SHP77 treated with DMSO at 0.1 percent for 48 hours (cell line): ENCODE measurements around the gene PDE4B.

Experiments used
- DNase-seq: peaks from one replicate; lab custom pipeline; 2025; lab: John Stamatoyannopoulos, UW

The PDE4B gene

DNA sequence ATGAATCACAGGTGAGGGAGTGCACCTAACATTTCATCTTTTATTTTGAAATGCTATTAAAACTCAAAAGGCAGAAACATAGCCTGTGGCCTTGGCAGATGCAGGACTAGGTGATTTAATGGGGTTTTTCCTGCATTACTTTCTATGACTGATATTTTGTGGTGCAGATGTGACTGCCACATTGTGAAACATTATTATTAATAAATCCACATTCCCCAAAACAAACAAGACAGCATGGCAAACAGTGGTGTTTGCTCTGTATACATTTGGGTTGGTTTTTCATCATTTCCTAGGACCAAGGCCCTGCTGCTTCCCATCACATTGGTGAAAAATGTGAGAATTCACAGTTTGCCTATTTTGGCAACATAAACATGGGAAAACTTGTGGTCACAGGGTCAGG, 493.6 kb downstream of the PDE4B start:
- no peak for DNase-seq

DNA sequence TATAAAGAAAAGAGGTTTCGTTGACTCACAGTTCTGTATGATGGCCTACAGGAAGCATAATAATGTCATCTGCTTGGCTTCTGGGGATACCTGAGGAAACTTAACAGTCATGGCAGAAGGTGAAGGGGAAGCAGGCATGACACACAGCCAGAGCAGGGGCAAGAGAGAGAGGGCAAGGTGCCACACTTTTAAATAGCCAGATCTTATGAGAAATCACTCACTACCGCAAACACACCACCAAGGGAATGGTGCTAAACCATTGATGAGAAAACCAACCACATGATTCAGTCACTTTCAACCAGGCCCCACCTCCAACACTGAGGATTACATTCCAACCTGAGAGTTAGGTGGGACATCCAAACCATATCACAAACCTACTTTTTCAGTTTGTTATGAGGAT, 495.4 kb downstream of the PDE4B start:
- no peak for DNase-seq

DNA sequence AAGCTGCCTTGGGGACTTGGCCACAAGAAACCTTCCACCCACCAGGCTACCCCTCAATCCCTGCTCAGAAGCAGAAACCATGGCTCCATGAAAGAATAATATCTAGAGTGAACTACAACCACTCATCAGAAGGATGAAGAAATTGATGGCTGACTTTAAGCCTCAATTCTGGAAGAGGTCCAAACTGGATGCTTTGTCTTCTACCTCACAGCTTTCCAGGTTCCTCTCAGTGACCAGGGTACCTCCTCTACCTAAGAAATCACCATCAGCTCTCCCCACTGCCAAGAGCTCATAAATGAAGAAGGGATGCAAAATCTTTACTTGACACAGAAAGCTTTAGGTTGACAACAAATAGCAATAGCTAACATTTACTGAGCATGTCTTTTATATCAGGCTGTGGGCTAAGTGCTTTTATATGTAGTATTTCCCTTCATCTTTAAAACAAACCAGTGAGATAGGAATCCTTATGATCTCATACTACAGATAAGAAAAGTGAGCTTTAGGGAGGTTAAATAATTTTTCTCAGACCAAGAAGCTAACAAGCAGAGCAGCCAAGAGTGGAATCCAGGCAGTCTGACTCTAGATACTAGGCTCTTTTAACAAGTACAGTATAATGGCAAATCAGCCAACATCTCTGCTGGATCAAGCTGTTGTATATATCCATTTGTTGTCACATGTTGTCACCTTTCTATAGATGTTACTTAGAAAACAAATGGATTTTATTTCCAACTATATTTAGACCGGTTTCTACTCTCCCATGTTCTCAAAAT, 498.3 kb downstream of the PDE4B start:
- DNase-seq: no peak

DNA sequence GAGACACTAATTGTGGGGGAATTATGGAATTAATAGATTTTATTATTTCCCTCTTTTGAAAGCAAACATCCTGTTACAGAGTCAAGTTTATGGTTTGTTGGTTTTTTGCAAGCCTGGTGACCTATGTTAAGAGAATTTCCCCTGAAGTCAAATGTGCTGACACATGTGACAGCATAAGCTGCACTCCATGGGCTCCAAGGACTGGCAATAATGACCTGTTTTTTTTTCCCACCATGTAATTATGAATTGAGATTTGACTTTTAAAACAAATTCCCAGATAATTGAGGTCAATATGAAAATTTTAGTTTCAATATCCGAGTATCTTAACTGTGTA, 498.8 kb downstream of the PDE4B start:
- no peak for DNase-seq

DNA sequence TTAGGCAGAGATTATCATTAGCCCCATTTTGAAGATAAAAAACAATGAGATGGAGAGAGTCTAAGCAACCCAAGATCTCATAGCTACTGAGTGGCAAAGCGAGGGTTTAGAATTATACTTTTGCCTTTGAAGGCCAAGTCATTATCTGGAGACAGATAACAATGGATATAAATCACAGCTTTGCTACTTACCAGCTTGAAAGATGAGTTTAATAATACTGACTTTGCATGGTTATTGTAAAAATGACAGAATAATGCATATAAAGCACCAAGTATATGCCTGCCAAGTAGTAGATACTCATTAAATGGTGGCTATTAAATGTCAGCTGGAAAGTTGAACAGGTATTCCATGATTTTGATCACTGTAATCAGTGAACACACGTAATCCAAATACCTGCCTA, 499.6 kb downstream of the PDE4B start:
- DNase-seq: no peak

DNA sequence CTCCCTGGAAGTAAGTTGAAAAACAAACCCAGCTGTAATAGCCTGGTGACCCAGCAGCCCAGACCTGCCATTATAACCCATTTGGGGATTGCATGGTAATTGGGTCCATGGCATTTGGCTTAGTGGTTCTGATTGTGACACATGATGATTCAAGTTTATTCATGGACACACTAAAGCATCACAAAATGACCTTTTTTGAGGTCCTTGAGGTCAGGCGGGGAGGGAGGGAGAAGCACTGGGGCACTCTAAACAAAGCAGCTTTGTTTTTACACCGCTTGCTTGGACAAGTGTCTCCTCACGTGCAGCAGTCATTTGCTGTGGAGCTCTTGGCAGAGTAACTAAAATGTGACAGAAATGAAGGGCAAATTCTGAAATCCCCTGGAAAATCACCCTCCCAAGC, 500.2 kb downstream of the PDE4B start:
- DNase-seq: no peak

DNA sequence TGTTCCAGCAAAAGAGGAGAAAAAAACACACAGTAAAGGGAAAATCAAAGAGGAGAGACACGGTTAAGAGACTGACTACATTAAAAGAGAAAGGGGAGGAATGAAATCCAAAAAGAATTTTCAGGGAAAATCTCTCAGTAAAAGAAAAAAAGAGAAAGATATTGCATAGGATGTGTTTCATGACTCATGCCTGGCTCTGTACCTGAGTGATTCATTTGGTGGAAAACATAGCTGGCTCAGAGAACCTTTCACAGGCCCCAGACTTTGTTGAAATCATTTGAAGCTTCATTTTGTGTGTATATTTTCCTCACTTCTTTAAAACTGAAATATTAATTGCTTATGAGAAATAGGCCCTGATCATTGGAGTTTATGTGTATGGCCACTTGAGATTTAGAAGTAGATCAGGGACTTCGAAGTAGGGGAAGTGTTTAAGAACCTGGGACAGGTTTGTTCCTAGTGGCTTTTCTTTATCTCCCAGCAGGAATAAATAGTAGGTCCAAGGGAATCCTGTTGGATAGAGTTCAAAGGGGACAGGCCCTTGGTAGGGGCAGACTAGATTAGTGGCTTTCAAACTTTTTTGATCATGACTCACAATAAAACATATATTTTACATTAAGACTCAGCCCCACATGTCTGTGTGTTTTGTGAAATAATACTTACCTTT, 502.1 kb downstream of the PDE4B start:
- no peak for DNase-seq

DNA sequence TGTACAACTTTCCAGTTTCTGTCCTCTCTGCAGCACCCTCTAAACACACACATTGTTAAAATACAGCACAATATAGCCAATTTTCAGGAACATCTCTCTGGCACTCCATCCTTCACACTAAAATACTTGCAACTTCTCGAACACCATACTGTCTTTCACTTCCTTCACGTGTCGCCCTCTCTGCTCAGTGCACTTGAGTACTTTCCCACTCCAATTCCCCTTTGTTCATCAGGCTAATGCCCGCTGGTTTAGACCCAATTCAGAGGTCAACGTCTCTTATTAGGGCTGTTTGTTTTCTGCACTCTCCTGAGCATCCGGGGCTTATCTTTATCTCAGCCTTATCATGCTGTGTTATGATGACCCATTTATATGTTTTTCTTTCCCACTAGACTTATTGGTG, 503.1 kb downstream of the PDE4B start:
- no peak for DNase-seq

DNA sequence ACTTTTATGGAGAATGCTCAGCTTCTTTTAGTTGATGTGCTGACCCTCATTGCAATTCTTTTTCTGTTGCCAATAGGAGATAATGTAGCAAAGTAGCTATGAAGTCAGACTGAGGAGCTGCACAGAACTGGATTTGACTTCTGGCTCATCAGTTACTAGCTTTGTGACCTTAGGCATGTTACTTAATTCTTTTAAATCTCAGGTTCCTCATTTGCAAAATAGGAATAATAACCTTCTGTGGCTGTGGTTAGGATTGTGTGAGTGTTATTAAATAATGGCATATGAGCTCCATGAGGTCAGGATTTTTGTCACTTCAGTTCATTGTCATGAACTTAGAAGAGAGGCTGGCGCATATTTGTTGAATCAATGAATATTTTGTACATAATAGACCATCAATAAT, 503.7 kb downstream of the PDE4B start:
- DNase-seq: no peak

DNA sequence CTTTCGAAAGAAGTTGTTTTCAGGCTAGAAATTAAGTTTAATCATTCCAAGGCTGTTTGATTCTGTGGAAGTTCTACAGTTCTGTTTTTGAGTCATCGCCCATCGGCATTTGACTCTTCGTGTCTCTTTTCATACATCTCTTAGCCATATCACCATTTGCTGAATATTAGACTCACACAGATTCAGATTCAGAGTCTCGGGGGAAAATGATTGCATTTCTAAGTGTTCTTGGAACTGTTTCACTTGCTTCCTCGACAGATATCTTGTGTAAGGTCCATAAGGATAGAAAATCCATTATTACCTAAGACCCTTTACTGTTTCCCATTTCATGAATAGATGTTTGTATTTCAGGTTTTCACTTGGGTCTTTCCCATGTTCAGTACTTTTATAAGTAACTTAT, 504.3 kb downstream of the PDE4B start:
- no peak for DNase-seq

DNA sequence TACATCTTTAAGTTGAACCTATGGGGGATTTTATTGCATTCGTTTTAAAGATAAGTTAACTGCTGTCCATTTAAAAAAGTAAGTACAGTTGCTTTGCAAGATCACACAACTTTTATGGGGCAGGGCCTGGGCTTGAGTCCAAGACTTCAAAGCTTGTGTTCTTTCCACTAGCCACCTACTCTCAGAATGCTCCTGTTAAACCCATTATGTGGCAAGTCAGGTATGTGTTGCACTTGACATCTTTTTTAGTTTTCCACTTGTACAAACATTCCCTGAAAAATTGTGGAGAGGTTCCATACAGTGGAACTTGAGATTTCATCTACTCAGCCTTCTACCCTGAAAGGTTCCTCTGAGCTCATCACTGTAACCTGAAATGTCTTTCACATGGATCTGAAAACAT, 505.8 kb downstream of the PDE4B start:
- no peak for DNase-seq

DNA sequence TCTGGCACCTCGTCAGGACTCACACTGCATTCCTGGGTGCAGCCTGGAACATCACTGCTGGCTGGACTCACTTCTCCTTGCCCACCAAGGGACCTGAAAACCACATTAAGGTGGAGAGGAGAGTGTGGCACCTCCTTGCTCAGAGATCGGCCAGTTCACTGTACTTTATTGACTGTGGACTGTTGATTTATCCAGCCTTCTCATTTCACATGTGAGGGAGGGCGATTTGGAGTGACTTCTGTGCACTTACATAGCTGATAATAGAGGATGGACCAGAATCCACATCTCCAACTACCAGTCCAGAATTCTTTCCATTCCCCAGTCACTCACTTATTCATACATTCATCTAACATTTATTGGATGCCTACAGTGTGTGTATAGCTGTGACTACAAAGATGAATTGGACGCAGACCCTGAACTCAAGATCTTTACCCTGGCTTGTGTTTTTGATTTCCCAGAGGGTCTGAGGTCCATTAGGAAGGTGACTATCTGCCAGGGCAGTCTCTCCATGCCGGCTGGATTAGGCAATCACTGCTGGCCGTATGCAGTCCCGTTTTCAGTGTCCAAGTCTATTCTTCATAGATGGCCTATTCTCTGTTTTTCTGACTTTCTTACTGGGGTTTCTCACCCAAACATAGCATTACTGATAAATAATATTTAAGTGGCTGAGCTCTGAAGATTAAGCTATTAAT, 507.7 kb downstream of the PDE4B start:
- no peak for DNase-seq

DNA sequence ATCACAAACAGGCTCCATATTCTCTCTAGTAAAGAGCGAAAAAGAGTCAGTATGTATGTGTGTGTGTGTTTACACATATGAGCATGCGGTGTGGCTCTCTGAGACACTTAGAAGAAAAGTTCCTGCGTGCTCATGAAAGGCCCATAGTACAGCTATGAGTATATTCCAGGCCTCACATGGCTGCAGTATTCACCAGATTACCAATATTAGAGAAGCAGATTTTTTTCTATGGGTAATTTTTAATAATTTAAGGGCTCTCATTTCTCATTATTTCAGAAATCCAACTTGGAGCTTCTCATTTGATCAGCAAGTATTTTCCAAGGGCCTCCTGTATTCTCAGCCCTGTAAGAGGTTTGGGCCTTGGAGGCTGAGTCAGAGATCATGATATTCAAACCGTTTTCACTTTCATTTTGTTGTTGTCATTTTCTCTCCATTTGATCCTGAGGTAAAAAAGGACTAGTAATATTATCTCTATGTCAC, 508.3 kb downstream of the PDE4B start:
- no peak for DNase-seq

DNA sequence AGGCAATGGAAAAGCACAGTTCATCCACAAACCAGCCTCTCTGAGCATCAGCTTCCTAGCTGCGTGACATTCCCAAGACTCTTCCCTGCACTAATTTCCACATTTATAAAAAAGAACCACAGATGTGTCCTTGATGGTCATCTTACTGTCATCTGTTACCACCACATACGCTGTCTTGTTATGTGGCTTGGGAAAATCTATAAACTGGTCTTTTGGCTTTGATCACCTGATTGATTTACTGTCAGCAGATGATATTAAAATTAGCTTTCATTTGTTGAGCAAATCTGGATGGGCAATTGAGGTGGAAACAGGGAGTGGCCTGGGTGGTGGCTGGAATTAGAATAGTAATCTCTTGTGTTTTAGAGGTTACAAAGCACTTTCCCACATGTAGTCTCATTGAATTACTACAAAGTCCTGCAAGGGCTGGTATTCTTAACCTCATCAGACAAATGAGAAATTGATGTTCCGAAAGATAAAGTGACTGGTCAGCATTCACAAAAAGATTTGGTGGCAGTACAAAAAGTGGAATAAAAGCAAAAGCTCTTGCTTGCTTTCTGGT, 509.6 kb downstream of the PDE4B start:
- no peak for DNase-seq

DNA sequence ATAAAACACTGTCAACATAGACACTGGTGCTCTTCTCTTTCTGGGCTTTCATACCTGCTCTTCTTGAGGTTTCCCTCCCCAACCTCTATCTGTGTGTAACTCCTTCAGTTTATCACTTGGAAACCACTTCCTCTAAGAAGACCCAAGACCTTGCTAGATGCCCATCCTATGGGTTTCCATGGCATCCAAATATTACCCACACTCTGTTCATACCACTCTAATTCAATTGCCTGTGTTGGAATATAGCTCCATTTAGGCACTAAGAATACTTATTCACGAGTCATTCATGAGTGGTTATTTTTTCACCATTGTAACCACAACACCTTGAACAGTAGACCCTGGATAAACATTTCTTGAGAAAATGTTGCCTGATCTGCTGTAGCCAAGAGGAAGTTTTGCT, 510.1 kb downstream of the PDE4B start:
- no peak for DNase-seq

DNA sequence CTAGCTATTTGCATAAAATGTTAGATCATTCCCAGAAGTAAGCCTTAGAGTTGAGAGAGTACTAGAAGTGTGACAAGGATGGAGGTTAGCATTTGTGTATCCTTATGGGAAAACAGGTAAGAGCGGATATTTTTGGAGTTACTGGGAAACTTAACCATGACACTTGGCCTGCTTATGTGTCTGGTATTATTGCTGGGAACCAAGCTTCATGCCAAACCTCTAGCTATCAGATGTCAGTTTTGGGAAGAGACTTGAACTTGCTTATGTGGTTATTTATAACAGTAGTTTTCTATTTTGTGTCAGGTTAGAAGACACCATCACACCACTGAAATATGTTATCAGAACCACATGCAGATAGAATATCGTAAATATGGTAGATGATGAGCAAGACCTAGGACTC, 511.0 kb downstream of the PDE4B start:
- DNase-seq: no peak

DNA sequence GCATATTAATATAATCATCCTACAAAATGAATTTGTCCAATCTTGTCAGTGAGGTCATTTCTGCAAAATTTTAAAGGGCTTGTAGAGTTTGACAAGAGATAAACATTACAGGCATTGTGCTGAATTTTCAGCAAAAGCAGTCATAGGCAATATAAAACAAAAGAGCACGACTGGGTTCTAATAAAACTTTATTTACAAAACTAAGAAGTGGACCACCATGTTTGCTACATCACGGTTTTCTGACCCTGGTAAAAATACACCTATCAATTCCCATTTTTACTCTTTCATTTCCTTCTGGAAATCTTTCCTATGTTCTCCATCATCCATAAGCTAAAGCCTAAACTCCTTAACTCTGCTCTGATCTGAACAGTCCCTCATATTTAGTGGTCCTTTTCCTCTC, 511.4 kb downstream of the PDE4B start:
- DNase-seq: no peak

DNA sequence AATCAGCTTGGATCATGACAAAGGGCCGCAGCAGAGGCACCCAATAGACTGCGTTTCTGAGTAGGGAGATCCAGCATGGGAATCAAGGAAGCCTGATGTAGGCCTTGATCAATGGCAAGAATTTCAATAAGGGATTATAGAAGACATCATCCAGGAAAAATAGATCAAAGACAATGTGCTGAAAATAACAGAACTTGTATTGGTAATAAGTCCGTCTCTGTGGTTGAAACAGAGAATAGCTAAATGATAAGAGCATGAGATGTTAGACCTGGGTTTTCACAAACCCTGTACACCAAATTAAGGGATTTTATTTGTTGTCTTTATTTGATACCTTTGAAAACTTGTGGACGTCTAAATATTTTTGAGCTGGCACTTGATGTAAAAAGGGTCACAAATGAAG, 513.2 kb downstream of the PDE4B start:
- no peak for DNase-seq

DNA sequence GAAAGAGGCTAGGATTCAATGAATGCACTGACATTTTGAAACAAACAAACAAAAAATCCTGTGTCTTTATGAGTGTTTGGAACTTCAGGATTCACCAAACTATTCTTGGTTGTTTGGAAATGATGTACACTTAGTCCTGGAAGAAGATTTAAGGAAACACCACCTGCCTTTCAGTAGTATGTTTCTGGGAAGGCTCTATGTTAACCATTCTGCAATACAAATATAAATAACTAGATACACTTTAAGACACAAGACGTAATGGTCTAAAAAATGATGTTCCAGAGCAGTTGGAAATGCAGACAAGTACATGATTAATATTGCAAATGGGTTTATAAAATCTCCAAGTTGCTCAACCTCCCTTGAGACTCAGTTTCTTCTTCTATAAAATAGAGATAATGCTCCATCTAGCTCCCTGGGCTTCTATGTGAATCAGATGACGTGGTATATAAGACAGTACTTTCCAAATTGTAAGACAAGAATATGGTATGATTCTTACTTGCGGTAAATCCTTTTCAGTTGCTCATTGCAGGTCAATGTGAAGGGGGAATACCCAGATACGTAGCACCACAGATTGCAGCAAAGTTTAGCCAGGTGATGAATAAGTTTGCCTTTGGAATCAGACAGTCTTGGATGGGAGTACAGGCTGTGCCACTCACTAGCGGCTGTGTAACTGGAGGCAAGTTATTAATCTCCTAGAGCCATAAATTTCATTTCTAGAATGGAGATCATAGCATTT, 516.5 kb downstream of the PDE4B start:
- DNase-seq: no peak

DNA sequence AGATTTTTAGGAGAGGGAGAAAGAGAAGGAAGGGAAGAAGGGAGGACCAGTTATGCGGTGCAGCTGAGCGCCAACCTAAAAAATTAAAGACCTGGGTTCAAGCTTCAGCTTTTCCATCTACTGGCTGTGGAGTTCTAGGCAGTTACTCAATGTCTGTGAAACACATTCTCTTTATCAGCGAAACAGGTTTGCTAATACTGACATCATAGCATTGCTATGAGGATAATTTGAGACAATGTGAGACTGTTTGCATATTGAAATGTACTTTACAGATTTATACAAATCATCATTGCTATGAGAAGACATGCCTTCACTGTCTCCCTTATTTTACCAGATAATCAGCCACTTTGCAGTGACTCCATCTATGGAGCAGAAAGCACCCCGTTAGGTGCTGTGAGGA, 518.4 kb downstream of the PDE4B start:
- no peak for DNase-seq

DNA sequence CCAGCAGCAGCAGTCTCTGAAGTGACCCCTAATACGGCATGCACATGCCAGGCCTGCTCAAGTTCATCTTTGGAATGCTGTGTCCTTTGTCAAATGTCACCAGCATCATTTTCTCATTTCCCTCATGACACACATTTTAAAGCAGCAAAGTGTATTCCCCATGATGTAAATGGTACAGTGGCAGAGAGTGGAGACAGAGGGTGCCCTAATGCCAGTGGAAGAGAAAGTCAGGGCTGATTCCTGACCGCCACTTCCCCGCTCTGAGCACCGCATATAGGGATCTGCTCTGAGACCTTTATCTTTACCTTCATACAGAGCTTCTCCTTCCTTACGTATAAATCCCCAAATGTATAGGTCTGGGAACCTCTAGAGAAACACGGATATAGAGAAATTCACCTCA, 518.9 kb downstream of the PDE4B start:
- DNase-seq: no peak

DNA sequence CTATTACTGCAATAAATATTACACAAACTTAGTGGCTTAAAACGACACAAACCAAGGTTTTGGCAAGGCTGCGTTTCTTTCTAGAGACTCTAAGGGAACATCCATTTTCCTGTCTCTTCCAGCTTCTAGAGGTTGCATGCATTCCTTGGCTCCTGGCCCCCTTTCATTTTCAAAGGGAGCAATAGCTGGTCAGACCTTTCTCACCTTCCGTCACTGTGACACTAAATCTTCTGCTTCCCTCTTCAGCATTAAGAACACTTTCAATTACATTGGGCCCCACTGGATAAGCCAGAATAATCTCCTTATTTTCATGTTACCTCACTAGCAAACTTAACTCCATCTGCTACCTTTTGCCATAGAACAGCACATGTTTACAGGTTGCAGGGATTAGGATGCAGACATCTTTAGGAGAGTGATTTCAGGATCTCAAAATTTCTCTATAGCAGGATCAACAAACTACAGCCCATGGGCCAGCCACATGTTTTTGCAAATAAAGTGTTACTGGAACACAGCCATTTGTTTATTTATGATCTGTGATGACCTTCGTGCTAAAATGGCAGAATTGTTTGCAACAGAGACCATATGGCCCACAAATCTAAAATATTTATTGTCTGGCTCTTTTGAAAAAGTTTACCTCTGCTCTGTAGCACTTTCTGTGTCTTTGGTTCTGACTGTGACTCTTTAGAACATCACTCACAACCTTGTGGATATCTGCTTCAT, 519.7 kb downstream of the PDE4B start:
- DNase-seq: no peak
